Fibroblast of villous mesenchyme (primary cell): Measurements from ENCODE around the gene CACNA1G. TPM values are rescaled to one million over a fixed set of nuclear protein-coding genes. Genes with fewer than 3 reads are reported as not detected.
A peak's percentile ranks its signal among the peaks of the same experiment; 100 is the strongest.

Source experiments
- DNase-seq: peaks from one replicate; pipeline ENCODE4 v3.0.0-alpha.2; 2010; ENCODE audit warnings: low read depth
- H3K4me3 ChIP-seq: 2 replicates; pipeline ENCODE4 v1.5.1; 2011; ENCODE audit warnings: low read depth, mild to moderate bottlenecking, low read length
- CTCF ChIP-seq: IDR thresholded peaks from 2 replicates; pipeline ENCODE4 v1.5.1; 2012; ENCODE audit warnings: low read depth, mild to moderate bottlenecking, low read length; ENCODE audit not compliant: insufficient read depth
- total RNA-seq: library from RNA; depleted of rRNA; stranded (reverse); fragments of >200 nt; gene quantifications from 2 replicates; pipeline ENCODE4 v1.2.3, GENCODE V29; 2012

CACNA1G gene
- total RNA-seq = under 0.01 and 0.43 TPM in 2 replicates

DNA sequence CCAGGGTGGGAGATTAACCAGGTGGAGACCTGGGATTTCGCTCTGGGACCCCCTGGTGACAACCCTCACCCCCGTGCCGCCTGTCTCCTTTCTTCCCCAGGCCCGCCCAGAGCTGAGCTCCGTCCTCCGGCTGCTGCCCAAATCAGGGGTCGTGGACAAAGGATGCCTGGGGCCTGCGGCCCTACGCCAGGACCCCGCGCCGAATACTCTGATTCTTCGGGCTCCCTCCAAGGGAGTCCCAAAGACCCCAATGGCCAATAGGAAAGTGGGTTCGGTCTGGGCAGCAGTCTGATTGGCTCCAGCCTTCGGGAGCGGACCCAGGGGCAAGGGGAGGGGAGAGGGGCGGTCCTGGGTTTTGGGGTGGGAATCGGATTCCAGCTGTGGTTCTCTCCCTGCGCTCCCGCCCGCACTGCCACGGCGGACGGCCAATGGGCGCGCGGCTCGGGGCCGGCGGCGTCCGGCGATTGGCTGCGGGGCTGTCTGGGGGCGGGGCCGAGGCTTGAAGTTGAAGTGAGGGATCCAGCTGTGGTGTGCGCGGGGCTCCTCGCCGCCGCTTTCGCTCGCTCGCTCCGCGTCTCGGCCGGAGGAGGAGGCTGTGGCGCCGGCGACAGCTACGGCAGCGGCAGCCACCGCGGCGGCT lies at the start of gene CACNA1G:
TSS of gene CACNA1G (plus strand) at position 531 of the 640 bp plus-strand sequence. CDS start 745 bp downstream, outside the sequence.
- no peak for TF ChIP-seq CTCF
- H3K4me3 ChIP-seq = peak within 1 kb of the TSS; percentile 63
- DNase-seq = peak; percentile 87

DNA sequence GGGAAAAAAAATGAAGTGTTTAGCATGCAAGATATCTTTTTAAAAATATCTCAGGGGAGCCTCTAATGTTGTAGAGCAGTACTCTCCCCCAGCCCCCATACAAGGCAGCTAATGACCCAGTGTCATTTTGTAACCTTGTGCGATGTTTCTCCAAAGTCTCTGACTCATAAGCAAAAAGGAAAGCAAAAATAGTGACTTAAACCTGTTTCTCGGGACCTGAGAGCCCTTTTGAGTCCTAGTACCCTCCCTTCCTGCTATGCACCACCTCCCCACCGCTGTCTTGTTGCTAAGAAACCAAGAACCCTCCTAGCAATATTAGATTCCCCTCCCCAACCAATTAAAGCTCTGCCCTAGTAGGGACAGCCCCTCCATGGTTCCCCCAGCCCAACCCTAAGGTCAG lies 49.5 kb upstream of the CACNA1G start:
- DNase-seq = peak; percentile 71
- TF ChIP-seq CTCF = no peak
- no peak overlapping the region for H3K4me3 ChIP-seq

DNA sequence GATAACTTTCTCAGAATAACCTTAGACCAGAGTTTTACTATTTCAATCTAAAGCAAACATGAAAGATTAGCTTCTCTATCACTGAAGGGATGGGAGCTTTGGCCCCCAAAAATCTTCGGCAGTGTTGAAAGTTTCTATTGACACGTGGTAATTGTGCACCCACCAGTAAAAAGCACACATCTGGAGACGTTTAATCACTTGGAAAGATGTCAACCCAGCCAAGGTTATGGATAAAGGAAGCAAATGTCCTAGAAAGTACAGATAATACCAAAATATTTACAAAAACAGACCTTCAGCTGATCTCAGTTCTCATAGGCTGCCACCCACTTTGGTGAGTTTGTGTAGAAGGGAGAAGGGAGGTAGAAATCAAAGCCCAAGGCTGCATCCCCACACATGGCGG lies 47.0 kb upstream of the CACNA1G start:
- DNase-seq = peak; percentile 75
- no peak for TF ChIP-seq CTCF

GRCh38 chr17:50514388-50514787 lies 46.1 kb upstream of the CACNA1G start:
- no peak overlapping the region for H3K4me3 ChIP-seq
- no peak for DNase-seq
- no peak for TF ChIP-seq CTCF

More for the DNA sequence above, 47.0 kb upstream of the CACNA1G start:
- no peak overlapping the region for H3K4me3 ChIP-seq

DNA sequence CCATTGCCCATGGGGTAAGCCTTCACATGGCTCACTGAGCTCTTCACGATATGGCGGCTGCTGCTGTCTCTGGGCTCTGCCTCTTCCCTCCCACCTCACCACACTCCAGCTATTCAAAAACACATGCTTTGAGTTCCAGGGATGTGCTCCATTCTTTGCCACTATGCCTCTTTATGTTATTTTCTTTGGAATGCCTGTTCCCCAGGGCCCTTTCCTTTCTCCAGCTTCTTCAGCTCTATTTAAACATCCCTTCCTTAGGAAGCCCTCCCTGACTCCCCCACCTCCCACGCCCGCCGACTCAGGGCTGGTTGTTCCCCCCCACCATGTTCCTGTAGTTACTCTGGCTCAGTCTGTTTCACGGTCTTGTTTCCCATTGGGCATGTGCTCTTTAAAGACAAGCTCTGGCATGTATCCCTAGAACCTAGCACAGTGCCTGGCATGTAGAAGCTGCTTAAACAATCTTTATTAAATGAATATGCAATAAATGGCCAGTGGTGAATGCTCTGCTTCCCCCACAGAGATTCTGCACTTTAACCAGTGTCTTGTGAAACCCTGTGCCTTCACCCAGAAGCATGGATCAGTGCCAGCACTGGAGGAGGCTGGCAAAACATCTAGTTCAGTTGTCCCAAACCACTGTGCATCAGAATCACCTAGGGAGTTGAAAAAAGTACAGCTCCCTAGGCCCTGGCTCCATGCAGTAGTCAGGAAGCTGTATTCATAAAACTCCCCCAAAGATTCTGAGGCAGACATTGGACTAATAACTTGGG lies 45.4 kb upstream of the CACNA1G start:
- peak; percentile 39 for DNase-seq
- TF ChIP-seq CTCF = no peak
- H3K4me3 ChIP-seq = no peak overlapping the region

- DNase-seq = no peak
- TF ChIP-seq CTCF = no peak
- no peak overlapping the region for H3K4me3 ChIP-seq
Measured at GRCh38 chr17:50517011-50517410, 43.5 kb upstream of the CACNA1G start.
